ENCODE data around the gene FAM234A.

Gene FAM234A

GRCh38 chr16:283033-283805, 48.6 kb downstream of the FAM234A start, which contains the start of gene PDIA2:
TSS of gene PDIA2 (plus strand) at chr16:283164. CDS start at chr16:283170, 6 bp downstream.
- DNase-seq: no peak

GRCh38 chr16:284204-285120, 49.8 kb downstream of the FAM234A start:
- no peak for DNase-seq

DNA sequence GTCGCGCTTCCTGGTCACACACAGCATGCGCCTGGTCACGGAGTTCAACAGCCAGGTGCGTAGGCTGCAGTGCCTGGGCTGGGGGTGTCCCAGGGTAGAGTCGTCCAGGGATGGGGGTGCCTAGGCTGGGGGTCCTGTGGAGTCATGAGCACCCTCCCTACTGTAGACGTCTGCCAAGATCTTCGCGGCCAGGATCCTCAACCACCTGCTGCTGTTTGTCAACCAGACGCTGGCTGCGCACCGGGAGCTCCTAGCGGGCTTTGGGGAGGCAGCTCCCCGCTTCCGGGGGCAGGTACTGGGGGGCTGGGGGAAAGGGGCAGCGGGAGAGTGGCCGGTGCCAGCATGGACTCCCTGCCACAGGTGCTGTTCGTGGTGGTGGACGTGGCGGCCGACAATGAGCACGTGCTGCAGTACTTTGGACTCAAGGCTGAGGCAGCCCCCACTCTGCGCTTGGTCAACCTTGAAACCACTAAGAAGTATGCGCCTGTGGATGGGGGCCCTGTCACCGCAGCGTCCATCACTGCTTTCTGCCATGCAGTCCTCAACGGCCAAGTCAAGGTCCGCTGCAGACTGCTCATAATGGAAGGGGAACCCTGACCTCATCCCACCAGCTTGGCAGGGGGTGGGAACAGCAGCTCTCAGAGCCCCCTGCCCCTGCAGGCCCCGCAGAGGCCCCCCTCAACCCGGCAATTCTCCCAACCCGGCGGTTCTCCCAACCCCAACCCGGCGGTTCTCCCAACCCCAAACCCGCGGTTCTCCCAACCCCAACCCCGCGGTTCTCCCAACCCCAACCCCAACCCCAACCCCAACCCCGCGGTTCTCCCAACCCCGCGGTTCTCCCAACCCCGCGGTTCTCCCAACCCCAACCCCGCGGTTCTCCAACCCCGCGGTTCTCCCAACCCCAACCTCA, 50.8 kb downstream of the FAM234A start:
- DNase-seq: no peak

GRCh38 chr16:286491-287297, 52.1 kb downstream of the FAM234A start:
- no peak for DNase-seq

DNA sequence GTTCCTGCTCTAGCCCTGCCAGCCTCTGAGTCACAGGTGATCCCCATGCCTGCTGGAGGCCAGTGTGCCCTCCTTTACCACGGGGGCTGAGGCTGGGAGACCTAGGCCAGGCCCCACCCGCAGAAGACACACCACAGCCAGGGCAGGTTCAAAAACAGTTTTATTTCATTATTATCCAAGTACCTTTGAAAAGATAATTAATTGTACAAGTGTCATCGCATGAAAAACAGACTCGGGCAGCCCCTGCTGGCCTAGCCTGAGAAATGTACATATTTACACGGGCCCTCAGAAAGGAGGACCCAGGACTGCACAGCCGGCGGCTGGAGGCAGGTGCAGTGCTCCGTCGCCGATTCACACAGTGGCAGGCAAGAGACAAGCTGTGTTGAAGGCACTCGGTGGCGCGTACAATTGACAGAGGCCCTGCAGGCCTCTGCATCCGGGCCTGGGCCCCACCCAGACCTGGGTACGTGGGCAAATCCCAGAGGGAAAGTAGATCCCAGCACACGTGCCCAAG, 52.7 kb downstream of the FAM234A start:
- DNase-seq: no peak

DNA sequence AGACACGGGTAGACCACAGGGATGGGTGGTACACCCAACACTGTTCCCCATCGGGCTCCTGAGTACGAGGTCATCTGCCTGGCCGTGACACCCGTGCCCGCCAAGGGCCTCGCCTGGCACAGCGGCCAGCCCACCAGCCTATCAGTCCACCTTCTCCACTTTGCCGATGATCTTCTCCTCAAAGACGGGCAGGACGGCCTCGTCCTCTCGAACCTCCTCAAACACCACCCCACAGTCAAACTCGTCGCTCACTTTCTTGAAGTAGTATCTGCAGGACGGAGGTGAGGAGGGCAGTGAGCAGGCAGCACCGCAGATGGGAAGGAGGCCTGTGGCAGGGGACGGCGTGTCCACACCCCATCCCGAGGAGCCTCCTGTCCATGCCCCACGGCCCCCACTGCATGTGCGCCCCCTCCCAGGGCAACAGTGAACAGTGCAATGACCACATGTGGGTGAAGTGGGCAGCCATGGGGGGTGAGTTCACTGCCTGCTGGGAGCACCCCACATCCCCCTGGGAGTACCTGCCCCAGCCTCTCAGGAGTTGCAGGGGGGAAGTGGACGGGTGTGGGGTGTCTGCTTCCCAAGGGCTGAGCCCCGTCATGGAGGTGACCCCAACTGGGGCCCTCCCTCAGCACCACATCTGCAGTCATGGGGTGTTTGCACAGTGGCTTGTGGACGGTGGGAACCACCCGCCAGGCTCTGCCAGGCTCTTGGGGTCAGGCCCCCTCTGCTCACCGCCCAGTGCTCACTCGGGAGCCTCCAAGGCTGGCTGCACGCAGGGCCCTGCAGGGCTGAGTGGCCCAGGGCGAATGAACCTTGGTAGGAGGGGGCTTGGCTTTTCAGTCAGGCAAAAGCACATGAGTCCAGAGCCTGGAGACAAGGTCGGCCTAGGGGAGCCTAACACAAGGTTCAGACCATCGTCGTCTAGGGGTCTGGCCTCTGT, 53.6 kb downstream of the FAM234A start:
- DNase-seq: no peak

DNA sequence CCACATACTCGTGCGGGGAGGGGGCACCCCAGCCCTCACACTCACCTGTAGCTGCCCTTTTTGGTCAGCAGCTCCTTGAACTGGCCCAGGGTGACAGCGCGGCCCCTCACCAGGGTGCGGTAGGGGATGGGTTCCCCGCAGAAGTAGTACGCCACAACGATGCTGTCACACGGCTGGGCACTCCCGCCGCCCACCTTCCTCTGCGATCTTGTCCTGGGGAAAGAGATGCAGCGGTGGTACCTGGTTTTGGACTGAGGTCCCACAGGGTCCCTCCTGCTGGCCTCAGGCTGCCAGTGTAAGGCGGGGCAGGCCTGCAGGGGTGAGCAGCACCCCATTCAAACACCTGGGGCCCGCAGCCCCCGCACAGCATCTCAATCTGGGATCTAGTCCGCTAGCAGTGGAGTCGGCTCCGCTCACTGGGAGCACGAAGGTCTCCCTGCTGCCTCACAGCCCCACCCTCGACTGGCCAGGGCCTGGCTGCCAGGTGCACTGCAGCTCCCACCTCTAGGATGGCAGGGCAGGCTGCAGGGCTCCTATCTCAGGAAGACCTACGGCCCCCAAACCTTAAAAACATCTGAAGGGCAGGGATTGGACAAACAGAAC, 54.9 kb downstream of the FAM234A start:
- no peak for DNase-seq

DNA sequence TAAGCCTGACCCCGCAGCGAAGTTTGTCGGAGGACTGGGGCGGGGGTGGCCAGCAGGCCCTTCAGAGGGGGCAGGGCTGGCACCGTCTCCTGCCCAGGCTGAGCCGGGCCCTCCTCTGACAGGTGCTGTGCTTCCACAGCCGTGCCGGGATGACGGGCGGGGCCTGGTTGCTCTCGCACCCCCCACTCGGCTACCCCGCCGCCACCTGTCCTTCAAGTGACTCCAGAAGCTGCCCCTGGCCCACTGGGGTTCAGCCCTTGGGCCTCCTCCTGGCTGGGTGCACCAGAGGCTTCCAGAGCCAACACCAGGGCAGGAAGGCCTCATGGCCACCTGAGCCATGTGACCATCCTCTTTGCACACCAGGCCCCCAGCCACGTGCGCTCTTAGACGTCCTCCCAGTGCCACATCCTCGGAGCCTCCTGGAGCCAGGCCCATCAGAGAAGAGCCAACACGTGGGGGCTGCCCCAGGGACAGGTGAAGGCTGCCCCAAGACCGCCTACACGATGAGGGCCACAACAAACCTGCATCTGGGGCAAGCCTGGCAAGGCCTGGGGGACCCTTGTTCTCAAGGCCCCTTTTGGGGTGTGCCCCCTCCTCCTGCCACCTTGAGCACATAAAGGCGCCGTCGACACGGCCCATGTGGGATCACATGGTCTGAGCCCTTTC, 55.5 kb downstream of the FAM234A start:
- no peak for DNase-seq

DNA sequence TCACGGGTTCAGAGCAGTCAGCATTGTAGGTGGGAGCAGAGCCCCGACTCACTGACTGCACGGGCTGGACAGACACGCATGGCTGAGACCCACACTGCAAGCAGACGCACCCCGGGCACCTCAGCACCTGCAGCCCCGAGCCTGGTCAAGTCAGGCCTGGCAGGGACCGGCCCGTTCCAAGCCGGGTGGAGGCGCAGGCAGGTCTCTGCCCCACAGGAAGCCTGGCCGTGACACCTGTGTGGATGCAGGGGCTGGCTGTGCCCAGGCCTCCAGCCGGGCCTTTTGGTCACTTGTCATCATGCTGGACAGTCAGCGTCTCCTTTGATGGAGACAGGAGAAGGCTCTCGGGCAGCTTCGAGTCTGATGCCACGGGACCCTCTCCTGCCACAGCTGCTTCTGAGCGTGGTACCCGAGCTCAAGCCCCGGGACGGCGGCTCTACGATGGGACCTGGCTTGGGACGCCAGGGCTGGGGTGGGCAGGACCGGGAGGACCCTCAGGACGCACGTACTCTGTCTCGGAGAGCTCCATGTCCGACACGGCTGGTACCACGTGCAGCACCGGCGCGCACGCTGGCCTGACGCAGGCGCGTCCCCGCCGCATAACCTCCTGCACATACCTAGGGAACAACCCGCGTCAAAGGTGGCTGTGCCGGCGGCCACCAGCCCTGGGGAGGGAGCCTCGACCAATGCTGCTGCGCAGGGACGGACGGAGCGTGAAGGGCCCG, 56.2 kb downstream of the FAM234A start:
- no peak for DNase-seq

GRCh38 chr16:291539-291938, 56.9 kb downstream of the FAM234A start:
- DNase-seq: no peak

DNA sequence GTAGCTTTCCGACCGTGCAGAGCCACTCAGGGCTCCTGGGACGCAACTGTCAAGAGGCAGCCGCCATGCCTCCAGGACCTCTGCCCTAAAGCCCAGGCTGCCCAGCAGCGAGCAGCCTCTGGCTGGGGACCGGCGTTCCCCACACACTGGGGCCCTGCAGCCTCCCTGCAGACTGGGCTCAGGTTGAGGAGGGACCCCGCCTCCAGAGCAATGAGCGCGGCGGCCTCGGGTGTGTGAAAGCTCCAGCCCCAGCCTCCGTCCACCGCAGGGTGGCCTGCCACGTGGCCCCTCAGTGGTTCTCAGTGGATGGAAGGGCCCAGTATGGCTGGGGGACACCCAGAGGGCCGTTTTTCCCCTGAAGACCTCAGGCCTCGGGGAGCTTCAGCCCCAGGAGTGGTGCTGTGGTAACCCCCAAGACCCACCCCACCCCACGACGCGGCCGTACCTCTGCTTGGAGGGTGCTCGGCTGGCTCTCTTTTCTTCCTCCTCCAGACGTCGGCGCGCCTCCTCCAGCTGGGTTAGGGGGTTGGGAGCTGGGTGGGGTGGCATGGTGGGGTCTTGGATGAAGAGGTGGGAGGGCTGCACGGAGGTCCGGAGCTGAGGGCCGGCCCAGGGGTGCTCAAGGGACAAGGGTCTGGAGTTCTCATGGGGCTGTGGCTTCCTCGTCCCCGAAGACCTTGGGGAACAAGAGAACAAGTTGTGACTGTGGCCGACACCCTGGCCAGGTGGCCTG, 58.6 kb downstream of the FAM234A start:
- DNase-seq: no peak

DNA sequence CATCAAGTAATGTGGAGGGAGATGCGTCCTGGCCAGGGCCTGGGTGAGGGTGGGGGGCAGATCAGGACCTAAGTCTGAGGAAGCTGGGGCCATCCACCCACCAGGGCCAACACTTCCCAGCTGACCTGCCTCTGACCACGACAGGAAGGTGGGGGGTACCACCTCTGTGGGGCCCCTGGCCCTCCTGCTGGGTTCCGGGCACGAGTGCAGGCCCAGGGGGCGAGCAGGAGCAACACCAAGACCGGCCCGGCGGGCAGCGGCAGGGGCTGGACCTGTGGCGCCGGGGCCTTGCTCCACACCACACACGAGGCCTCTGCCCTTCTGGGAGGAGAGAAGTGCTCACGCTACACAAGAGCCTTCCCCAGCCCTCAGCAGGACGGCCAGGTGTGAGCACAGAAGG, 61.7 kb downstream of the FAM234A start:
- no peak for DNase-seq

- DNase-seq: no peak
These were observed 62.3 kb downstream of the FAM234A start for GRCh38 chr16:296806-297510.

- DNase-seq: no peak
These were observed 63.2 kb downstream of the FAM234A start for GRCh38 chr16:297832-298231.

GRCh38 chr16:301235-301634, 66.6 kb downstream of the FAM234A start:
- no peak for DNase-seq

GRCh38 chr16:301950-302349, 67.3 kb downstream of the FAM234A start:
- DNase-seq: no peak

DNA sequence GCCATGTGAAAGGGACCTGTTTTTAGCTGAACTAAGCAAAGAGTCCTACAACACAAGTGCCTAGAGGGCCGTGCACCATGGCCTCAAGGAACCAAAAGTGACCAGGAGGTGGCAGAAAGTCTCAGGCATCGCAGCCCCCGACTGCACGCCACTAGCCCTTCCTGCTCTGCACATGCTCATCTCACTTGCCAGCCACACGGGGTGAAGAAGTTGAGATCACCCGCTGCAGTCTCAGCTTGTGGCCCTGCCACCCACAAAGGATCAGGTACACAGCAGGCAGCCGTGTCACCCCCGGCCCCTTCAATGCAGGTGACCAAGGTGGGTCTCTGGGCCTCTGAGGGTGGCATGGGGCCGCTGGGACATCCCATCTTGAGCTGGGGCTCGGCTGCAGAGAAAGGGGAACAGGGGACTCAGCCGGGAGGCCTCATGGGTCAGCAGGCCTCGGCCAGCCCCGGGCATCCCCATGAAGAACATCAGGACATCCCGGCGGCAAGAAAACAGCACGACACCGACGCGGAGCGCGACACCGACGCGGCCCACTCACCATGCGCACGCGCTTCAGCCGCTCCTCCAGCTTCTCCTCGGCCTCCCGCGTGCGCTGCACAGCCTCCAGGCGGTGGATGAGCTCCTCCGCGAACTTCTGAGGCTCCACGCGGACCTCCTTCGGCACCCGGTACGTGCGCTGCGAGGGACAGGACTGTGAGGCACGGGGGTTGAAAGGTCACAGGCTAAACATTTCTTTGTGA, 69.3 kb downstream of the FAM234A start:
- DNase-seq: no peak
